HG02588 (cell line): ENCODE data around the gene DGKG.

ENCODE experiments used
- ATAC-seq: cut with Tn5 transposase; IDR thresholded peaks from one replicate; pipeline ENCODE4 v1.9.1; 2021; ENCODE audit warnings: mild to moderate bottlenecking, moderate library complexity; ENCODE audit not compliant: unreplicated experiment

The DGKG gene

DNA sequence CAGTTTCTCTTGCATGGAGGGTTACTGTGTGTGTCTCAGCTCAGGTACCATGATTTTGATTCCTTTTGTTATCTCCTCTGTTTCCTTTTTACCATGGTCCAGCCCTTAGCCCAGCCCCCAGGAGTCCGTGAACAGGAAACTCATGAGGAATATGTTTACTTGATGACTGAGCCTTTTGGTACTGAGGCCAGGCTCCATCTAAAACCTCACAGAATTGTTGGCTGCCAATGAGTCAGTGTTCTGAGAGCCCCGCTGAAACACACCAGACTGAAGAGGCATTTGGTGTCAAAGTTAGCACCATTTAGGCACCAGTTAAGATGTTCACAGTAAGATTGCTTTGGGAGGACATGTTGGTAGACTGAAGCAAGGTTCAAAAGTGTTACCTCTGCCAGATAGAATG, 80.9 kb downstream of the DGKG start:
- ATAC-seq = no peak

GRCh38 chr3:186280737-186281136, 81.3 kb downstream of the DGKG start:
- ATAC-seq = no peak

DNA sequence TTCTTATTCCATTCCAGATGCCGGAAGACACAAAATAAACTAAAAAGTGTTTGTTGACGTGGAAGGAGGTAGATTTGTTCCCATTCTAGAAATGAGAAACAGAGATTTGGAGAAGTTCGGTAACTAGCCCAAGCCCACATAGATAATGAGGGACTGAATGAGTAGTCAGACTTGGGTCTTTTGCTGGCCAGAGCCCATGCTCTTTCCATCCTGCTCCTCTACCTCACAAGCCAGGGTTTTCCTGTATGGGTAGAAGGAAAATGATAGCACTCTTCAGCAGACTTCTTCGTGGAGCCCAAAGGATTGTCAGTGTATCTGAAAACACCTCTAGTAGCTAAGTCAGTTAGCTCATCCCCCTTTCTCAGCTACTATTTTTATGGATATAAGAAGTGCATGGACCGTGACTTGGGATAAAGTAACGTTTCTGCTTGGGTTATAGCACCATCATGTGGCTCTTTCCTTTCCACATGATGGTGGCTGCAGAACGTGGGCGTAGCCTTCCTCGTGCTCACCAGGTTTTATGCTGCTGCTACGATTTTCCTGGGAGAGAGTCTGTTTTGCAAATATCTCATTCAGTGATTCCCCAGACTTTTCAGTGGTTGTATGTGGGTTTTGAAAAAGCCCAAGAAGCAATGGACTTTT, 84.6 kb downstream of the DGKG start:
- ATAC-seq = no peak

DNA sequence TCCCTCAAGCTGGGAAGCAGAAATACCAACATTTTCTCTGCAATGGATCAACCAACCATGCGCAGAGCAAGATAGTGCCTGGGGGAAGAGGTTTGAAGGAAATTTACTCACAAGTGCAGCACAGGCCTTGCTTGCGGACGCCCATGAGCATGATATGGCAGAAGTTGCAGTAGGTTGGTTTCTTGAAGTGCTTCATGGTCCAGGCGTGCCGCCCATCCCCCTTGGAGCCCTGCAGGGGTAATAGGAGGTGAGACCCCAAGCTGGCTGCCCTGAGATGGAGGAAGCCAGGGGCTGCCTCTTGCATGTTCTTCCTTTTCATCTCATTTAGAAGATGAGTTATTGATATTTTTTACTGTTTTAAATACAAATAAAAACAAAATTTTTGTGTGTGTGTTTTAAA, 86.6 kb downstream of the DGKG start:
- no peak for ATAC-seq

GRCh38 chr3:186273586-186273985, 88.4 kb downstream of the DGKG start:
- ATAC-seq = no peak

- no peak for ATAC-seq
These were observed 91.3 kb downstream of the DGKG start for GRCh38 chr3:186270701-186271100.

- ATAC-seq = no peak
These were observed 93.2 kb downstream of the DGKG start for GRCh38 chr3:186268616-186269448.

- no peak for ATAC-seq
These were observed 94.3 kb downstream of the DGKG start for GRCh38 chr3:186267758-186268157.

DNA sequence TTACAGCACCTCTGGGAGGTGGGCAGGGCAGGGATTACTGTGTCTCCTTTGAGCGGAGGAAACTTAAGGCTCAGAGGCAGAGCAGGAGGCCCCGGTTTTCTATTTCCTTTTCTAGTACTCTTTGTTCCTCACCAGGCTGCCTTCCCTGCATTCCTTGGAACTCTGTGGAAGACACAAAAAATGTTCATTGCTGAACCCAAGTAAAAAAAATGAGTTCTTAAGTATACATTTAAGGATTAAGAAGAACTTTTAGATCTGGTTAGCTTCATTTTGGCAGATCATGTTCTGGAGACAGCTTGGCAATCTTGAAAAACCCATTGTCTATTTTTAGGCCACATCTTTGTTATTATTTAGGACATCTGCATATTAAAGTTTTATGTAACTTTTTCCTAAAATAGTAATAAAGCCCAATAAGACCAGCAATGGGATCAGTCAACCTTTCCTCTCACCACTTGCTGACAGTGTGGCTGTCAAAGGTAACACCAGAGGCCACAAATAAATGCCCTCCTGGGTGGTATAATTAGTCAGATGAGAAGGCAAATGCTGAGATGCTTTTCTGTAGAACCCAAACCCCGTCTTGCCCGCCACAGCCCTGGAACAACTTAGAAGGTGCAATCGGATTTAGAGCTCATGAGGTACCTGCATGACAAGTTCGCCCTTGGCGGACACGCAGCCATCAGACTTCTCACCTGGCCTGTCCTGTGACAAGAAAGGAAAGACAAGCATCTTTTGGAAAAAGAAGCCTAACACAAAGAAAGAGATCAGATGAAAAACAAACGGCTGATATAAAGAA, 97.2 kb downstream of the DGKG start:
- ATAC-seq = no peak

- ATAC-seq = no peak
These were observed 100.4 kb downstream of the DGKG start for GRCh38 chr3:186261638-186262037.

GRCh38 chr3:186260726-186261125, 101.3 kb downstream of the DGKG start:
- no peak for ATAC-seq

- peak; percentile 72 for ATAC-seq
These were observed 102.2 kb downstream of the DGKG start for GRCh38 chr3:186259612-186260383.

DNA sequence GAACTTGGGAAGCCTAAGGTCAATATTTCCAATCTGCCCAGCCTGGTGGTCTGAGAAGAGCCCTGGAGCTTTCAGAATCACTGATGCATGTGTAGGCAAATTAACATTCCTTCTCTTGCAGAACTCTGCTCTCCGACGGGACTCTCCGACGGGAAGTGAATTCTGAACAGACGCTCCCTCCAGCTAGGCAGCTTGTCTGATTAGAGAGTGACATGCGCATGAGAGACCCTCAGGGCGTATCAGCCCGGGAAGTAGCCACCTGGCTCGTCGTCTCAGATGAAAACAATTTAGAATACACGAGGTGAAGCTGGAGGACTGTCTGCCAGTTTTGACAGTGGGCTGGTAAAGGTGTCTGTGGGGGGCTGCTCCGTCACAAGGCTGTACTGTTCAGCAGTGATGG, 103.1 kb downstream of the DGKG start:
- ATAC-seq = no peak

GRCh38 chr3:186257866-186258265, 104.2 kb downstream of the DGKG start:
- ATAC-seq = no peak

DNA sequence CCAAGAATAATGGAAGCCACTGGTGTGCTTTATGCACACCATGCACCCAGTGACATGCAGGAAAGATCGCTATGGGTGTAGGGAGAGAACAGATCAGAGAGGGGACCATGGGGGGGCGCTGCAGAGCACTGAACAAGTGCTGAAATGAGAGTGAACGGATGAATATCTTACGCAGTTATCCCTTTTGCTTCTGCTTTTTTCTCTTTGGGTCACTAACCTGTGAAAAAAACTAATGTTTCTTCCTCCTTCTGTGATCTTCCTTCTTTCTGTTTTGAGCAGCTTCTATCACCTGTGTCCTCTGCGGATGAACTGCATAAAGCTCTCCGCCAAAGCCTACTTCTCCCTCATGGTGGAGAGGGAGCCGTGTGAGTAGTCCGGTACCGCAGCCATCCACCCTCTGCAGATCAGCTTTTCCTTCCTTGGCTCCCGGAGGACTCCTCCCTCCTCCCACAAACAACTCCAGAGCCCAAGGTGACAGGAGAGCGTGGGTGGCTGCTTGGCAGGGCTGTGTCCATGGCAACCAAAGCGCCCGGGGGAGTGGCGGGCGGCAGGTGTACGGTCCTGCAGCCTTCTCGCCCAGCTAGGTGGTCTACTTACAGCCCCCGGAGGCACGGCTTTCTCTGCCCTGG, 106.2 kb downstream of the DGKG start:
- no peak for ATAC-seq

DNA sequence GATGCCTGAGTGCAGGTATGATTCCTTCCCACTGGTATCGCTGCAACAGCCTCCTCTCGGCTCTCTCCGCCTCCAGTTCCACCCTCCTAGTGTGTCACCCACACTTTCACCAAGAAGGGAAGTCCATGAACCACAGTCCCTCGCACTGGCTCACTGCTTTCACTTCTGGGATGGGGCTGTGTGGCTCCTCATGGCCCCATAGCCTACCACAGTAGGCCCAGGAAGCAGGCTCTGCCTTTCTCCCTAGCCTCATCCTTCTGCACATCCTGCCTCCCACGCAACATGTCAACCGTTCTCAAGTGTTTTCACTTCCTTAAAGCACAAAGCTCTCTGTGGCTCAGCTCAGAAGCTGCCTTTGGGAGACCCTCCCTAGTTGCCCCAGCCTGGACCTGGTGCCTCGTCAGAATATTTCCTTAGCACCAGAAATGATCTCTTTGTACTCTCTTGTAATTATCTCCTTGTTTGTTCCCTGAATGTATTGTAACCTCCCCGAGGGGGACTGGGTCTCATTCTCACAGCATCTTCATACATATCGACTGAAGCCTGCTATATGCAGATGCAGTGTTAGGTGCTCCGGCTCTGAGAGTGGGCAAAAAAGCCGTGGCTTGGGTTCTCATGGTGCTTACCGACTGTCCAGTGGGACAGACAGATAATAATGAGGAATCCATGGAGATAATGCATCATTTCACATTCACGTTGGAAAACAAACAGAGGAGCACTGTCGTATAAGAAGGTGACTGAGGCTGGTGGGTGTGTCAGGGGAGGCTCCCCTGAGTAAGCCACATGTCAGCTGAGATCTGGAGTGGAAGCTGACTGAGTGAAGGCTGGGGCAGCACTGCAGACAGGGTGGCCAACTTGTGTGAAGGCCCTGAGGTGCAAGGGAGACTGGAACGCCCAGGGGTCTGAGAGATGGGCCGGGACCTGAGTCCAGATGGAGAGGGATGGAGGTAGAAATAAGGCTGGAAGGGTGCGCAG, 107.1 kb downstream of the DGKG start:
- ATAC-seq = peak; percentile 54

- ATAC-seq = no peak
These were observed 110.0 kb downstream of the DGKG start for GRCh38 chr3:186251948-186252619.

GRCh38 chr3:186248850-186249249, 113.2 kb downstream of the DGKG start:
- ATAC-seq = no peak
